Measurements from ENCODE around the gene ATF3.

Gene ATF3

GRCh38 chr1:212608392-212608958 lies at the start of gene ATF3:
TSS of gene ATF3 (plus strand) at chr1:212608761. CDS start at chr1:212615022, 6,261 bp downstream.
- DNase-seq, result peak; percentile 95

- DNase-seq, result no peak
Measured at GRCh38 chr1:212559929-212560328, 48.6 kb upstream of the ATF3 start.

DNA sequence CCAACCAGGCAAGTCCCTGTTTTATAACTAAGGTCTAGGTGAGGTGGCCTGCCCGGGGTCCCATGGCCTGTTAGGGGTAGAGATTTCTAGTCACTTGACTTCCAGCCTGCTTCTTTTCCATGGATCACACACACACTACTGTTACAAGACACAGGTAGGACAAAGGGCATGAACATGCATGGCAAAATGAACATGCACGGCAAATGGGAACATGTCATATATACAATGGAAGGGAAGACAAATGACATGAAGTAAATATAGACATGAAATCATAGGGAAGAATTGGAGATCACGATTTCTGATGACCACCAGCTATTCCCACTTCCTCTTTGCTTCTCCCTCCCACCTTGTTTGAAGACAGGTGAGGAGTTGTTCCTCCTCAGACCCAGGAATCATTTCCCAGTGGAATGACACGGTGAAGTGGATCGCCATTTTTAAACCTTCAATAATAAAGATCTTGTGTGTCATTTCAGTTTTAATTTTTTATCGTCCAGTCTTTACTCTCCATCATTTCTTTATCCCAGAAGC lies 47.6 kb upstream of the ATF3 start:
- no peak for DNase-seq

DNA sequence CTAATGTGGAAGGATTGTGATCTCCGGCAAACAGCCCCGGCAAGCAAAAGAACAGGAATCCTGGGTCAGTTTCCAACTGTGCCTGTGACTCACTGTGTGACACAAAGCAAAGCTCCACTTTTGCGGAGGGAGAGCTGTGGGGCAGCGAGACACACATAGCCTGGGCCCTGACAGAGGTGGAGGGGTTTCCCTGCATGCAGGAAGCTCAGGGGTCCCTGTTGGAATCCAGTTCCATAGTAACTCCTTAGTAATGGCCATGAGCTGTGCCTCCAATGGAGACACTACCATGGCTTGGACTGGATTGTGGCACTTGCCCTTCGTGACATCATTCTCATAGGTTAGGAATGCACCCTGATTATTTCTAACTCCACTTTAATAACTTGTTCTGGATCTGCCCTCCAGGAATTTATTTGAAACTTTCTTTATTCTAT lies 47.0 kb upstream of the ATF3 start:
- DNase-seq, result no peak

GRCh38 chr1:212562771-212563170 lies 45.8 kb upstream of the ATF3 start:
- no peak for DNase-seq

DNA sequence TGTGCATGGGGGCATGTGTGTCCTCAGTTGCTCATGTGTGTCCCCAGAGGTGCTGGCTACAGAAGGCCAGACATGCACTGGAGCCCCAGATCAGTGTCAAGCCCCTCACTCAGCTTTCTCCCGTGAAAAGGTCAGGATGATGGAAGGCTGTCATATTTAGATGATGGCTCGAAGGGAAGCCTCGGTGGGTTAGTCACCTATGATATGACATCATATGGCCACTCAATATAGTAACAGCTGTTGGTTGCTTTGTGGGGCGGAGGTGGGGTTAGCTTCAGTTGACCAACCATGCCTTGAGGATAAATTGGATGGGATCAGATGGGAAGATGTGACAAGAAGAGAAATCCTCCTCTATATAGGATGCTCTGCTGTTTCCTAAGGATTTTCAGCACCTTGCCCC lies 43.5 kb upstream of the ATF3 start:
- DNase-seq, result no peak

DNA sequence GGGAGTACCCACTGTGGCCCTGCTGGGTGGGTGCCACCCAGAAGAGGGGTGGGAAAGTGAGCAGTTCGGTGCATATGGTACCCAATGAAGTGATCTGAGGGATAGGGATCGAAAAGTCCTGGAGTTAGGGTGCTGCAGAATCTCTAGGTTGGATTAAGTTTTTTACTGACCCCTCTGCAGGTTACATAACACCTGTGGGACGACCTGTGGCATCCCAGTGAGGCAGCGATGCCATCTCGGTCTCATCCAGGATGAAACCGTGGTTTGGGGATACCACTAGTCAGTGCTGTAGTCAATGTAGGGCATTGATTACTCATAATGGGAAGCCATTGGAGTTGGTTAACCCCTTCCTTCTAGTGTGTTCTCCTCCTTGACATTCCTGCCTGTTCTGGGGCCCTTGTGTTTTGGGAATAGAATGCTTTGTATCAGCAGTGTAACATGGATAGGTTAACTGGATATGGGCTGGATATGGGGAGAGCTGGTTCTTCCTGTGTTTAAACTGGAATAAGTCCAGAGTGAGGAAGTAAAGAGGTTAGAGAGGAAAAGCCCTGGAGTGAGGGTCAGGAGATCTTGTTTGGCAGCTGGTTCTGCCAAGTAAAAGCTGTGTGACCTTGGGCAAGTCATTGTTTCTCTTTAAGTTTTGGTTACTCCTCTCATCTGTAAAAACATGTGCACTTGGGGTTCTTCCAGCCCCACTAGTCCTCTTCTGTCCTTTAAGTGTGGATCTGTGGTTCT lies 42.8 kb upstream of the ATF3 start:
- no peak for DNase-seq

DNA sequence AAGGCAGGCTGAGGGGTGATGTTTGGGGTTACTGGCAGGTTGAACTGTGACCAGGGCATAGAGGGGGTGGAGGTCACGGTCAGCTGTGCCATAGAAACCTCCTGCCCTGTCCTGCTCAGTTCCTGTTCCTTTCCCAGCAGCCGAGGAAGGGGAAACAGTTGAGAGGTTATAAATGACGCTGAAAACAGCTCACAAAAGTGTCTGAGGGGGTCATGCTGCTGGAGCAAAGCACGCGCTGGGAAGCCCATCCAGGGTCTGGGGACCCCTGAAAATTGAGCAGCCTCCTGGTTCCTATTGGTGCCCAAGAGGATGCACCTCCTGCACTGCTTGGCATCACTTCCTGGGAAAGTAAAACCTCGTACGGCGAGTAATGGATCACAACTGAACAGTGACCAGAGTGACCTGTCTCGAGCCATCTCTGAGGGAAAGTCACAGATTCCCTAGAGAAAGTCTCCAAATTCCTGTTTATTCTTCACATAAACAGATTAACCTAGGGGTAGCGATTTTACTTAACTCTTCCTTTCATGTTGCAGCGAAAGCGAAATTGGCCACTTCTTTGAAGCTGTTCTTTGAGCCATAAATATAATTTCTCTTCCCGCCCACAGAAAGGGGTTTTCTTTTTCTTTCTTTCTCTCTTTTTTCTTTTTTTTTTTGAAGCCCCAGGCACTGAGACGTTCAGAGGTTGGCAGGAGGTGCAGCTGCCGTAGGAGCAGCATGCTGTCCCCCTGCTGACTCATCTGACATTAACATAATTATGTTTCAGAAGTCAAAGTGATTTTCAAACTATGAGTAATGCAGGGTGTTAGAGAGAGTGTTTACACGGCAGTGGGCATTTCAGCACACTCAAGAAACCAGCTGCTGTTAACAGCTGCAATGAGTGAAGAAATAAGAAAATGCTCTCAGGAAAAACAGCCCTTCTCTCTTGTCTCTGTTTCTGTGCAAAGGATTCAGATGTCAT lies 41.8 kb upstream of the ATF3 start:
- peak; percentile 72 for DNase-seq

DNA sequence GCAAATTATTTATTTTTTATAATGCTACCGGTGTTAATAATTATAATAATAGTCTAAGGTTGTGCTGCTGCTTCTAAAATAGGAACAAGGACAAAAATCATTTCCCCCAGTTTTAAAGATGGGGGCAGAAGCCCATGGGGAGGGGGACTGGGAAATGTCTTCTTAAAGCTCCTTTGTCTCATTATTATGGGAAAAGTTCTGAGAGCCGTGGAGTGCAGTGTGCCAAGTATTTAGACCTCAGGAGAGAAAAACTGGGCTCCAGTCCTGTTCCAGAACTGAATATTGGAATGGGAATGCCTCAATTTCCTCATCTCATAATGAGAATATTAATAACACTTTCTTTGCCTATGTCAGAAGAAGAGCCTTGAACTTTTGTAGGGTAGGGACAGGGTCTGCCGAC lies 40.9 kb upstream of the ATF3 start:
- DNase-seq, result no peak

GRCh38 chr1:212568978-212569537 lies 39.5 kb upstream of the ATF3 start:
- DNase-seq, result no peak

GRCh38 chr1:212574732-212575131 lies 33.8 kb upstream of the ATF3 start:
- no peak for DNase-seq

- no peak for DNase-seq
Measured at GRCh38 chr1:212575333-212575732, 33.2 kb upstream of the ATF3 start.

DNA sequence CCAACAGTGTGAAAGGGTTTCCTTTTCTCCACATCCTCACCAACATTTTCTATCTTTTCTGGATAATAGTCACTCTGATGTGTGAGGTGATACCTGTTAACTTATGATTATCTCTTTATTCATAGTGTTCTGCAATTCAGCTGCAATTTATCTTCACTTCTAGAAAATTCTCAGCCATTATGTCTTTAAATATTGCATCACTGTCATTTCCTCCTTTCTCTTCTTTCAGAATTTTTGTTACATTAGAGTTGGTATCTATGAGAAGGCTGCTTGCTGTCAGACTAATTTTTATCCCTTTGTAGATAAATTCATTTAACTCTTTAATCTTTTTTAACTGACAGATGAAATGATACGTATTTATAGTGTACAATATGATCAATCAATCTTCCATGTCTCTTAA lies 30.5 kb upstream of the ATF3 start:
- DNase-seq, result no peak

DNA sequence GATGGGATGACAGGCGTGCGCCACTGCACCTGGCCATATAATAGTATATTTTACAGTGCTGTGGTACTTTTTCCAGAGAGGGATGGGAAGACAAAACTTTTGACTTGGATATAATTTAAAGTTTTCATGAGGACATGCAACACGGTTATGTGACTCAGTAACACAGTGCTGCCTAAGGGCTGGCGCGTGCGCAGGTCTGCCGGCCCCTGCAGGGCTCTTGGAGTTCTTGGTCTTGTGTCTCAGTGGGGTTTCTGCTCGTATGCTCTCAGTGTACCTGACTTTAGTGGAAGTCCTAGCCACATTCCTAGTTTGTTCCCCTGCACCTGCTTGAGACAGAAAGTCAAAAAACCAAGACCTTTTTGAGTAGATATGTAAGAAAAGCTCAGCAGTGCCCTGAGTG lies 27.5 kb upstream of the ATF3 start:
- DNase-seq, result no peak

DNA sequence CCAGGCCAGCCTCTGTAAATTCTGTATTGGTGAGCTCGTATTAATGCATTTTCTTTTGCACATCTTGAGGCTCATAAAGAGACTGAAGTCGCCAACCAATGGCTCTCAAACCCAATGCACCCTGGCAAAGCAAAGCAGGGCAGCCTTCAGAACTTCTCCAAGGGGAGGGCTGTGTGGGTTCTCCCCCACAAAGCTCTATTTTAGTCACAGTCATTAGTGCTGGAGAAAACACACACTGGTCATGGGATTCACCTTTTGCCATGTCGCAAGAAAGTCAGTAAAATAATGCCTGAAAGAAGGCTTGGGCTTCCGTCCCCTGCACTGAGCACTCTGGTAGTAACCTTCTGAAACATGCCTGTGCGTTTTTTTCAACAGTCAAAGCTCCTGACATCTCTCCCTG lies 26.3 kb upstream of the ATF3 start:
- DNase-seq, result no peak

DNA sequence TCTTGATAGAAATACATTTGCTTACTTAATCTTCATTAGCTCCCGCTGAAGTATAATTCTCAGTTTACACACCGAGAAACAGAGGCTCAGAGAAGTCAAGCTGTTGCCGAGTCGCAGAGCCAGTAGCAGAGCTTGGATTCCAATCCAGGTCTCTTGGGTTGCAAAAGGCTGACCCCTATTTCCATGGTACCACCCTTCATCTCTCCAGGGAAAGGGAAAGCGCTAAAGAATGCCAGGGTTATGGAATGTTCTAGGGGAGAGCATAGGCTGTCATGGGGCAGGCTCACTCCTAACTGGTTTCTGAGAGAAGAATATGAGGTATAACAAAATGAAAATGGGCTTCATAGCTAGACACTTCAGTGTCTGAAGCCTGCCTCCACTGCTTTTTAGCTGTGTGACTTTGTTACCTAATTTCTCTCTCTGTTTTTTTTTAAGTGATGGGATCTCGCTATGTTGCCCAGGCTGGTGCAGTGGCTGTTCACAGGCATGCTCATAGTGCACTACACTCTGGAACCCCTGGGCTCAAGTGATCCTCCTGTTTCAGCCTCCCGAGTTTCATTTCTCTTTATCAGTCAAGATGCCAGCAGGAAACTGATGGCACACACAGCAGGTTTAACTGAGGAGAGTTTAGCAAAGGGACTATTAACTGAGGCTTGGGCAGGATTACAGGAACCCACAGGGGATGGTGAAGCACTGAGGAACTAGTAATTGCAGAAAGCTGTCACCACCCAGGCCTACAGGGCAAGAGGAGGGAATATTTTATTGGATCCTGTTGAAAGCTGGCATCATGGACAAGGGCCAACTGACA lies 25.5 kb upstream of the ATF3 start:
- DNase-seq, result no peak

DNA sequence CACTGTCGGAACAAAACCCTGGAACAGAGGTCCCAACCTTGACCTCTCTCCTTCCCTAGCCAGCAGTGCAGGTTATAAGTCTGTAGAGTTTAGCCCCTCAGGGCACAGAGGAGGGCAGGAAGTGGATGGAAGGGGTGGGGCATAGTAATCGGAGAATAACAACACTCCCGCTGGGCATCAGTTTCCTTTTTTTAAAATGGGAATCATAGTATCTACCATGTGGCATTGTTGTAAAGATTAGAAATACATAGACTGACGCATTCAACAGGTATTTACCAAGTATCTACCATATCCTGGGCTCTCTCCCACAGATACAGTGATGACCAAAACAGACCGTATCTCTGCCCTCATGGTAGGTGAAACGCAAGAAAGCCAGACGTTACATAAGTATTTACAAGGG lies 24.9 kb upstream of the ATF3 start:
- no peak for DNase-seq

DNA sequence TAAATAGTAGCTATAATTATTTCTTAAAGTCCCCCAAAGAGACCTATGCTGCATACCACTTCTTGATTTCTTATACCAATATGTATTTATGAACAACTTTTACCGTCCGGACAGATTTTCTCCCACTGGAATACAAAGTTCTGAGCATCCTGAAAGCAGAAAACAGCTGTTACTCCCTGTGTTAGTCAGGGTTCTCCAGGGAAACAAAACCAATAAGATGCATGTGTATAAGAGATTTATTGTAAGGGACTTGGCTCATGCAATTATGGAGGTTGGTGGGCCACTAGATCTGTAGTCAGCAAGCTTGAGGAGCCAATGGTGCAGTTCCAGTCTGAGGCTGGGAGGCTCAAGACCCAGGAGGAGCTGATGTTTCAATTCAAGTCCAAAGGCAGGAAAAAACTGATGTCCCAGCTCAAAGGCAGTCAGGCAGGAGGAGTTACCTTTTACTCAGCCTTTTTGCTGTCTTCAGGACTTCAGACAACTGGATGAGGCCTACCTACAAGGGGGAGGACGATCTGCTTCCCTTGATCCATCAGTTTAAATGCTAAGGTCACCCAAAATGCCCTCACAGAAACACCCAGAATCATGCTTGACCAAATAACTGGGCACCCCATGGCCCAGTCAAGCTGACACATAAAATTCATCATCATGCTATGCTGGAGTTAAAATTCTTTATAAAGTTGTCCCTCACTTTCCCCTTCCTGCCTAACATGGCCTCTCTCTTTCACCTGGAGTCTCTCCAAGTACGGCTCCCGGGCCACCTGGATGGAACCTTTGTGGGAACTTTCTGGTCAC lies 24.3 kb upstream of the ATF3 start:
- no peak for DNase-seq

DNA sequence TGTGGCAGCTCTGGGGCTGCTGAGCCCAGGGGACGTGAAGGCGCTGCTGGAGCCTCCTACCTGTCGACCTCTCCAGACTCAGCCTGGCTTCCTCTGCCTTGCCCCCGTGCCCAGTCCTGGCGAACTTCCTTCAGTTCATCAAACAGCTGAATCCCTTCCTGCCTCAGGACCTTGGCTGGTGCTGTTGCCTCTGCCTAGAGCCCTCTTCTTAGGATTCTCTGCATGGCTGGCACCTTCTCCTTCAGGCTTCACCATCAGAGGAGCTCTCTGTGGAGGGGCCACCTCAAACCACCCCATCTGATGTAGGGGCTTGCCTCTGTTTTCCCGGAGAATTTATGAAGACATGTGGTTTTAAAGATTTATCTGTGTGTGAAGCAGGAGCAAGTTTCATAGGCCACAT lies 23.4 kb upstream of the ATF3 start:
- DNase-seq, result no peak

DNA sequence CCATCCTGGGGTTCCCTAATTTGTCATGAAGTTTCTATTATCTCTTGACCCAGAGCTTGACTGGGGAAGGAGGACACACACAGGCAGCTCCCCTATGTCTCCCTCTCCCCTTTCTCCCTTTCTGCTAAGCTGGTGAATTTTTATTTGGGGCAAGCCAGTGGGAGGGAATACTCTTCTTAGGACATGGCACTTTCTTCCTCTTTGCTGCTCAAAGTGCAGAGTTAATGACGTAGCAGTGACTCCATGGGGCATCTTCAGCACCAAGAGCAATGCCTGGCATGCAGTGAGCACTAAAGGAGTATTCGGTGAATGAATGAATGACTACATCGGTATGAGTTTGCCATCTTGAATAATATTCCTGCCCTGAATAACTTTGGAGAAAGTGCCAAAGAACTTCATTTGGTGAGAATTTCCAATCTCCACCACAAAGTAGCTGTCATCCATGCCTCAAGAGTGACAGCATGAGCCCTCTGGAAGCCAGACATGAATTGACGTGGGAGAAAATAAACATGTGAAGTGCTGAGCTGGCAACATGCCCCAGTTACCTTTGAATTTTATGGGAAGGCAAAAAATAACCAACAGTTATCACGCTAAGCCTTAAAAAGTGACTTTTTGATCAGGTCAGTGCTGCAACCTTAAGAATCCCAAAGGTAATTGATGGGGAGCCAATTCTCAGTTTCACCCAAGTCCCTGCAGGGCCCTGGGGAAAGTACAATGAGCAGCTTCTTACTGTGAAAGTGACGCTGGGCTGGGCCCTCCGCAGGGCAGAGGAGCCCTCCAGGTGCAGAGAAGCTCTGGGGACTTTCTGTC lies 22.1 kb upstream of the ATF3 start:
- DNase-seq, result no peak
